ENCODE measurements around the gene DHRS1. TPM values are rescaled to one million over a fixed set of nuclear protein-coding genes. Genes with fewer than 3 reads are reported as not detected.
A peak's percentile ranks its signal among the peaks of the same experiment; 100 is the strongest.
"Not testable (repeated sequence)": the region's sequence is repeated elsewhere in the genome, so short reads cannot be mapped to it uniquely, and the experiment has no call there.

DHRS1 gene
- total RNA-seq, 4 donors from 2014 or later = 8.2 to 33.0 (median 17.7) TPM

DNA sequence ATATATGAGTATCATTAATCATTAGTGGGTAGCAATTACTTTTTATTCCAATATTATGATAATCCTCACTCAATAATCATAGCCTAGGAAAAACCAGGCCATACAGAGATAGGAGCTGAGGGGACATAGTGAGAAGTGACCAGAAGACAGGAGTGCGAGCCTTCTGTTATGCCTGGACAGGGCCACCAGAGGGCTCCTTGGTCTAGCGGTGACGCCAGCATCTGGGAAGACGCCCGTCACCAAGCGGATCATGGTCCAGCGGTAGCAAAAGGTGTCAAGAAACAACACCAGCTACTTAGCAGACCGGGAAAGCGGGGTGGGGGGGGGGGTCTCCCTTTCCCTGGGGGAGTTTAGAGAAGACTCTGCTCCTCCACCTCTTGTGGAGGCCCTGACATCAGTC lies 28.3 kb upstream of the DHRS1 start:
- ATAC-seq, H3K36me3 ChIP-seq, H3K4me3 ChIP-seq, H3K9me3 ChIP-seq: not testable (repeated sequence)
- H3K27me3 ChIP-seq = peaks cover 32% of the 10 kb centered on the region
- peak overlapping the region in 1 of 4 donors; percentile 9 for H3K27ac ChIP-seq
- peaks cover 0 to 21% (median 6%) of the 10 kb centered on the region in 3 donors for H3K4me1 ChIP-seq
- TF ChIP-seq, protein P1, sequence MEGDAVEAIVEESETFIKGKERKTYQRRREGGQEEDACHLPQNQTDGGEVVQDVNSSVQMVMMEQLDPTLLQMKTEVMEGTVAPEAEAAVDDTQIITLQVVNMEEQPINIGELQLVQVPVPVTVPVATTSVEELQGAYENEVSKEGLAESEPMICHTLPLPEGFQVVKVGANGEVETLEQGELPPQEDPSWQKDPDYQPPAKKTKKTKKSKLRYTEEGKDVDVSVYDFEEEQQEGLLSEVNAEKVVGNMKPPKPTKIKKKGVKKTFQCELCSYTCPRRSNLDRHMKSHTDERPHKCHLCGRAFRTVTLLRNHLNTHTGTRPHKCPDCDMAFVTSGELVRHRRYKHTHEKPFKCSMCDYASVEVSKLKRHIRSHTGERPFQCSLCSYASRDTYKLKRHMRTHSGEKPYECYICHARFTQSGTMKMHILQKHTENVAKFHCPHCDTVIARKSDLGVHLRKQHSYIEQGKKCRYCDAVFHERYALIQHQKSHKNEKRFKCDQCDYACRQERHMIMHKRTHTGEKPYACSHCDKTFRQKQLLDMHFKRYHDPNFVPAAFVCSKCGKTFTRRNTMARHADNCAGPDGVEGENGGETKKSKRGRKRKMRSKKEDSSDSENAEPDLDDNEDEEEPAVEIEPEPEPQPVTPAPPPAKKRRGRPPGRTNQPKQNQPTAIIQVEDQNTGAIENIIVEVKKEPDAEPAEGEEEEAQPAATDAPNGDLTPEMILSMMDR (IDR thresholded peaks at IDR 0.05) = peak in 3 of 4 experiments; percentile 65 to 79 (median 74)
- WGBS, 2 donors (ENCODE audit: low coverage in 1 of 2) = 0% methylated on average over 1 of the region's 9 CpGs

DNA sequence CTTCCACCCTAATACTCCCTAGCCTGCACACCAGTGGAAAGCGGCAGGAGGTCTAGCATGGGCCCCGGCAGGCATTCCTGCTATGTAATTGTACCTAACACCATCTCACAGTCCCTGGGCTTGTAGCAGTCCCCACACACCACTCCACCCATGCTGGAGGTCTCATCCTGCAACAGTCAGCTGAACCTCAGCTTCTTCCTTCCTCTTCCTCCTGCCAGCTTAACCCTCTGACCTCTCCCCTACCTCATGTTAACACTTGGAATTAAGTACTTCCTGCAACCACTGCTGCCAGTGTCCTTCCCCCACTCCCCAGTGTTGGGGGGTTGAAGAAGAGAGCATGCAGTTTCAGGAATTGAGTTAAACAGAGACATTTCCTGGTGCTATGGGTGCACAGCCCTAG lies 27.7 kb upstream of the DHRS1 start:
- Histone ChIP-seq H3K4me3 (no peak overlapping the region), H3K9me3 (no peaks in the 10 kb centered on the region), H3K36me3 (peaks cover 0 to 4% of the 10 kb centered on the region in 2 donors), H3K27ac (peak overlapping the region in 1 of 4 donors; percentile 9), H3K27me3 (peaks cover 25% of the 10 kb centered on the region), H3K4me1 (peaks cover 0 to 15% (median under 1%) of the 10 kb centered on the region in 3 donors)
- ATAC-seq = no peak
- no peak for TF ChIP-seq POLR2A (IDR thresholded peaks at IDR 0.05)
- TF ChIP-seq POLR2AphosphoS5 (IDR thresholded peaks at IDR 0.05) = no peak
- no peak for TF ChIP-seq EP300 (IDR thresholded peaks at IDR 0.05)
- TF ChIP-seq, protein P1 (IDR thresholded peaks at IDR 0.05) = no peak
- 60% methylated on average over 1 of the region's 2 CpGs; no CpG with 5 or more reads in 1 of the 2 donors for WGBS, 2 donors (ENCODE audit: low coverage in 1 of 2)

DNA sequence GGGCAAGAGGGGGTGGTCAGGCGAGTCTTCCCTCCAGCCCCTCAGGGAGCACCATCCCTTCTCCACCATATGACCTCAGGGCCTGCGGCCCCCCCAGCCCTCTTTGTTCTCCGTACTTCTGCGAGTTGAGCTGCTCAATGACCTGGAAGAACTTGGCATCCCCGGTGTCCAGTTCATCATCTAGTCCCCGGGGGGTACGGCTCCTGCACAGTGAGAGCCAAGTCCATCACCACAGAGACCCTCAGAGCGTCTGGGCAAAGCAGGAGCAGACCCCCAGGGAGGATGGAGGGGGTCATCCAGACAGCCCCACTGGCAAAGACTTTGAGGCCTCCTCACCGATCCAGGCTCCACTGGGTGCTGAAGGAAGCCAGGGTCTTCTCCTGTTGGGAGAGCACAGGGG lies 26.4 kb upstream of the DHRS1 start:
- no peak overlapping the region for H3K27ac ChIP-seq
- no peaks in the 10 kb centered on the region for H3K9me3 ChIP-seq
- no peak for ATAC-seq
- H3K36me3 ChIP-seq = peaks cover 0 to 4% of the 10 kb centered on the region in 2 donors
- WGBS, 2 donors (ENCODE audit: low coverage in 1 of 2) = 63 to 66% methylated on average over 2 to 4 of the region's 9 CpGs
- peaks cover 0 to 8% (median 0%) of the 10 kb centered on the region in 3 donors for H3K4me1 ChIP-seq
- no peak overlapping the region for H3K4me3 ChIP-seq
- TF ChIP-seq POLR2A (IDR thresholded peaks at IDR 0.05) (peak in 1 of 2 donors; percentile 4), POLR2AphosphoS5 (IDR thresholded peaks at IDR 0.05) (no peak), EP300 (IDR thresholded peaks at IDR 0.05) (no peak)
- TF ChIP-seq, protein P1 (IDR thresholded peaks at IDR 0.05) = no peak
- H3K27me3 ChIP-seq = peaks cover 15% of the 10 kb centered on the region

DNA sequence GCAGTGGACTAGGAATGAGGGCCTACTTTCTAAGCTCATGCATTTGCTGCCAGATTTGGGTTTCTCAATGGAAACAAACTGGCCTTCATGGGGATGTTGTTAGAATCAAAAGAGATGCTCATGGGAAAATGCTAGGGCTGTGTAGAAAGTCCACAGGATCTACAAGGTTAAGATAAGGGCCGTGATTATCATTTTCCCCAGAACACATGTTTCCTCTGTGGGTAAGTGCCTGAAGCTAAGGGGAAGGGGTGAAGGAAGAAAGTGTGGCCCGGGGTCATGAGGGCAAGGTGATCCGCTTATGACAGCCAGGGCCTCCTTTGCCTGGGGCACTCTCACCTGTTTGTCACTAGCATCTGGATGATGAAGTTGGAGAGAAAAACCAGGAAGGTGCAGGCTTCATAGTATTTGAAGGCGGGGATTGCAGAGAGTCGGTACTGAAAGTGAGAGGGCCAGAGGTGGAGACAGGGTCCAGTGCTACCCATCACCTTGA lies 25.5 kb upstream of the DHRS1 start:
- Histone ChIP-seq H3K4me3 (no peak overlapping the region), H3K9me3 (no peaks in the 10 kb centered on the region), H3K27me3 (peaks cover 16% of the 10 kb centered on the region), H3K27ac (no peak overlapping the region), H3K36me3 (peaks cover 0 to 4% of the 10 kb centered on the region in 2 donors), H3K4me1 (peaks cover 0 to 8% (median 0%) of the 10 kb centered on the region in 3 donors)
- no peak for TF ChIP-seq EP300 (IDR thresholded peaks at IDR 0.05)
- 81 to 91% methylated on average over 2 to 5 of the region's 5 CpGs for WGBS, 2 donors (ENCODE audit: low coverage in 1 of 2)
- ATAC-seq = no peak

DNA sequence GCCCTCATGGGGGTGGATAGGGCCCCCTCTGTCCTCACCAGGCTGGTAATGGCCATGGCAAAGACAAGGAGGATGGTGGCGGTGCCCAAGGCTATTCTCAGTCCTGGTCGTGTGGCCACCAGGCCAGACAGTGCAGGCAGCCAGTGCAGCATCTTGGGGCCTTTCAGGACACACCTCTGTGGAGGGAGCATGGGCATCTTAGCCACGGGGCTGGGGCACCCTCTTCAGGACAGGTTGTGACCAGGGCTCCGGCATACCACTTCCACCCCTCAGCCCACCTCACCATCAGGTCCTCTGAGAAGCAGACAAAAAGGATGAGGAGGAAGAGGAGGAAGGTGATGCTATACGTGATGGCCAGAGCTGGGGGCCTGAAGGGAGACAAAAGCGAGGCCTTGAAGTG lies 24.4 kb upstream of the DHRS1 start:
- no peak overlapping the region for H3K27ac ChIP-seq
- no peak for TF ChIP-seq POLR2AphosphoS5 (IDR thresholded peaks at IDR 0.05)
- TF ChIP-seq, protein P1 (IDR thresholded peaks at IDR 0.05) = no peak
- no peak for TF ChIP-seq EP300 (IDR thresholded peaks at IDR 0.05)
- no peak for TF ChIP-seq POLR2A (IDR thresholded peaks at IDR 0.05)
- peaks cover 18% of the 10 kb centered on the region for H3K27me3 ChIP-seq
- ATAC-seq = no peak
- no peaks in the 10 kb centered on the region for H3K9me3 ChIP-seq
- peaks cover 0 to 7% of the 10 kb centered on the region in 2 donors for H3K36me3 ChIP-seq
- 57 to 83% methylated on average over 1 to 2 of the region's 6 CpGs for WGBS, 2 donors (ENCODE audit: low coverage in 1 of 2)
- no peak overlapping the region for H3K4me3 ChIP-seq
- H3K4me1 ChIP-seq = peaks cover 0 to 3% (median 0%) of the 10 kb centered on the region in 3 donors
